Measurements from ENCODE around the gene TRPV4. TPM values are rescaled to one million over a fixed set of nuclear protein-coding genes. Genes with fewer than 3 reads are reported as not detected.
A peak's percentile ranks its signal among the peaks of the same experiment; 100 is the strongest.

The TRPV4 gene
- total and polyA plus RNA-seq, 2 experiments from 2014 or later: 0.66 to 1.1 TPM

GRCh38 chr12:109844091-109844490 lies 10.9 kb upstream of the TRPV4 start:
- Histone ChIP-seq H3K4me3 (no peak overlapping the region), H4K20me1 (replicated peaks; ENCODE audit: insufficient read depth) (no peaks in the 10 kb centered on the region), H3K27me3 (ENCODE audit: insufficient read depth) (no peaks in the 10 kb centered on the region), H3K4me1 (ENCODE audit: insufficient read depth) (no peaks in the 10 kb centered on the region; the same call in 1 of the 2 replicates), H3K9me2 (ENCODE audit: insufficient read depth) (no peaks in the 10 kb centered on the region), H3F3A (replicated peaks; ENCODE audit: low read depth) (no peaks in the 10 kb centered on the region; the same call in 1 of the 2 replicates), H3K36me3 (ENCODE audit: insufficient read depth) (no peaks in the 10 kb centered on the region), H2AFZ (no peak overlapping the region), H3K79me2 (replicated peaks; ENCODE audit: insufficient read depth) (no peaks in the 10 kb centered on the region), H3K27ac (ENCODE audit: low read depth) (no peak overlapping the region), H3K4me2 (no peak overlapping the region)
- TF ChIP-seq JUNB (IDR thresholded peaks at IDR 0.05; ENCODE audit: unreplicated experiment) (no peak), NANOG (IDR thresholded peaks at IDR 0.05; ENCODE audit: borderline replicate concordance) (no peak)
- no peak overlapping the region for H3K27ac Mint-ChIP-seq
- H3K36me3 Mint-ChIP-seq (ENCODE audit: low read depth): no peaks in the 10 kb centered on the region
- H3K9me3 Mint-ChIP-seq: no peaks in the 10 kb centered on the region; the same call in 2 of the 3 replicates
- no peak overlapping the region; the same call in 2 of the 3 replicates for H3K4me3 Mint-ChIP-seq
- ATAC-seq (no peak), DNase-seq (ENCODE audit: low spot score) (no peak)
- H3K27me3 Mint-ChIP-seq (ENCODE audit: insufficient read depth, low read depth, poor library complexity): peaks cover 22% of the 10 kb centered on the region
- peaks cover 13% of the 10 kb centered on the region for H3K4me1 Mint-ChIP-seq

- DNase-seq (ENCODE audit: low spot score): no peak
These were observed 8.8 kb upstream of the TRPV4 start for GRCh38 chr12:109842021-109842420.

DNA sequence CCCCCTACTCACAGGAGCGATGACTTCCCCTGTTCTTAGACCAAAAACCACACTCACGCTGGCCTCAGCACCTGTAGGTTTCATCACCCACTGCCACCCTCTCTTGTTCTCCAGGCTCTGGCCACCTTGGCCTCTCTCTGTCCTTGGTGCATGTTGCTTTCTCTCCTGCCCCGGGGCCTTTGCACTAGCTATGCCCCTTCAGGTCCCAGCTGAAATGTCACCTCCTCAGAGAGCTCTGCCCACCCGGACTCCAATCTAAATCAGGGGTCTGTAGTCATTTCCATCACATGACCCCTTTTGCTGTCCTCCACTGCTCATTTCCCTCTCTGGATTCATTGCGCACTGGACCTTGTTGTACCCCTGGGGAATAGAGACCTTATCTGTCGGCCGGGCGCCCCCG lies 8.2 kb upstream of the TRPV4 start:
- no peak overlapping the region for H3K4me3 ChIP-seq
- DNase-seq (ENCODE audit: low spot score) (peak; percentile 30), ATAC-seq (no peak)
- peaks cover 13% of the 10 kb centered on the region for H3K4me1 Mint-ChIP-seq
- H3K27me3 ChIP-seq (ENCODE audit: insufficient read depth): no peaks in the 10 kb centered on the region
- no peak overlapping the region for H3K4me3 Mint-ChIP-seq
- no peak overlapping the region for H3K27ac Mint-ChIP-seq
- H3K27me3 Mint-ChIP-seq (ENCODE audit: insufficient read depth, low read depth, poor library complexity): peaks cover 26% of the 10 kb centered on the region
- H3K4me1 ChIP-seq (ENCODE audit: insufficient read depth): no peaks in the 10 kb centered on the region; the same call in 1 of the 2 replicates
- no peaks in the 10 kb centered on the region for H3K36me3 Mint-ChIP-seq (ENCODE audit: low read depth)
- H3K27ac ChIP-seq (ENCODE audit: low read depth): no peak overlapping the region
- no peaks in the 10 kb centered on the region for H3K9me2 ChIP-seq (ENCODE audit: insufficient read depth)
- no peaks in the 10 kb centered on the region for H3K79me2 ChIP-seq (replicated peaks; ENCODE audit: insufficient read depth)
- no peaks in the 10 kb centered on the region for H3K36me3 ChIP-seq (ENCODE audit: insufficient read depth)
- no peaks in the 10 kb centered on the region for H4K20me1 ChIP-seq (replicated peaks; ENCODE audit: insufficient read depth)
- no peaks in the 10 kb centered on the region for H3F3A ChIP-seq (replicated peaks; ENCODE audit: low read depth)
- H2AFZ ChIP-seq: no peak overlapping the region
- TF ChIP-seq ZNF114 (CRISPR knock-in tag; IDR thresholded peaks at IDR 0.05) (no peak), CTCF (conservative IDR thresholded peaks at IDR 0.05; ENCODE audit: low read depth in 2 of 2) (peak; percentile 26 to 46)
- no peaks in the 10 kb centered on the region; the same call in 2 of the 3 replicates for H3K9me3 Mint-ChIP-seq
- no peak overlapping the region for H3K4me2 ChIP-seq

More at GRCh38 chr12:109842021-109842420, 8.8 kb upstream of the TRPV4 start:
- Histone ChIP-seq H3K36me3 (ENCODE audit: insufficient read depth) (no peaks in the 10 kb centered on the region), H3K27me3 (ENCODE audit: insufficient read depth) (no peaks in the 10 kb centered on the region), H3K27ac (ENCODE audit: low read depth) (no peak overlapping the region), H3F3A (replicated peaks; ENCODE audit: low read depth) (no peaks in the 10 kb centered on the region), H3K4me3 (no peak overlapping the region), H3K9me2 (ENCODE audit: insufficient read depth) (no peaks in the 10 kb centered on the region), H3K4me2 (no peak overlapping the region), H4K20me1 (replicated peaks; ENCODE audit: insufficient read depth) (no peaks in the 10 kb centered on the region), H3K79me2 (replicated peaks; ENCODE audit: insufficient read depth) (no peaks in the 10 kb centered on the region), H3K4me1 (ENCODE audit: insufficient read depth) (no peaks in the 10 kb centered on the region; the same call in 1 of the 2 replicates), H2AFZ (no peak overlapping the region)
- peak in 1 of 2 experiments; percentile 30; a peak in 2 of 4 replicates for TF ChIP-seq CTCF (conservative IDR thresholded peaks at IDR 0.05; ENCODE audit: low read depth in 2 of 2)
- no peak for TF ChIP-seq POLR2AphosphoS5 (IDR thresholded peaks at IDR 0.05; ENCODE audit: low read depth)
- no peak for ATAC-seq
- Mint-ChIP-seq H3K27me3 (ENCODE audit: insufficient read depth, low read depth, poor library complexity) (peaks cover 26% of the 10 kb centered on the region), H3K4me3 (no peak overlapping the region), H3K27ac (no peak overlapping the region; the same call in 1 of the 2 replicates), H3K4me1 (peaks cover 13% of the 10 kb centered on the region), H3K36me3 (ENCODE audit: low read depth) (no peaks in the 10 kb centered on the region), H3K9me3 (no peaks in the 10 kb centered on the region; the same call in 2 of the 3 replicates)

Measured in GM23338 (cell line).